Heart left ventricle (tissue), 16 donors: ENCODE results near the gene BTBD18. TPM values are rescaled to one million over a fixed set of nuclear protein-coding genes. Genes with fewer than 3 reads are reported as not detected.
A peak's percentile ranks its signal among the peaks of the same experiment; 100 is the strongest.

Experiments
- ATAC-seq, 4 donors: fragments of 200-7000 bp; cut with Tn5 transposase; one replicate each; pipeline ENCODE4 v1.9.1; 2020 to 2022; ENCODE audit warnings: moderate library complexity in 4 of 4, mild to moderate bottlenecking in 3 of 4, moderate number of reproducible peaks in 1 of 4
- DNase-seq, 5 donors: peaks; one replicate each; pipeline ENCODE4 v3.0.0-alpha.2; 2020
- H3K27ac ChIP-seq, 12 donors: fragments of 200-600 bp; sonication (generic) in 4 of 12; one replicate each; pipeline versions ENCODE4 v1.5.0 to v1.8.0; 2016 to 2022; ENCODE audit warnings: mild to moderate bottlenecking in 2 of 12
- H3K27me3 ChIP-seq, 9 donors: fragments of 200-600 bp; sonication (generic) in 2 of 9; one replicate each; pipeline versions ENCODE4 v1.5.1 to v1.8.0; 2016 to 2022; ENCODE audit warnings: mild to moderate bottlenecking in 3 of 9
- H3K36me3 ChIP-seq, 9 donors: fragments of 200-600 bp; sonication (generic) in 2 of 9; one replicate each; pipeline versions ENCODE4 v1.5.0 to v1.8.0; 2018 to 2022; ENCODE audit warnings: mild to moderate bottlenecking in 2 of 9
- H3K4me1 ChIP-seq, 12 donors: fragments of 200-600 bp; sonication (generic) in 4 of 12; one replicate each; pipeline versions ENCODE4 v1.5.0 to v1.8.0; 2016 to 2022; ENCODE audit warnings: mild to moderate bottlenecking in 3 of 12
- H3K4me3 ChIP-seq, 12 donors: fragments of 200-600 bp; sonication (generic) in 4 of 12; one replicate each; pipeline versions ENCODE4 v1.5.0 to v1.8.0; 2017 to 2022; ENCODE audit warnings: mild to moderate bottlenecking in 9 of 12, moderate library complexity in 4 of 12
- H3K9me3 ChIP-seq, 12 donors: fragments of 200-600 bp; sonication (generic) in 4 of 12; one replicate each; pipeline versions ENCODE4 v1.5.0 to v1.8.0; 2016 to 2022; ENCODE audit warnings: mild to moderate bottlenecking in 1 of 12
- CTCF ChIP-seq, 12 donors: fragments of 200-600 bp; sonication (generic) in 4 of 12; IDR thresholded peaks; one replicate each; pipeline versions ENCODE4 v1.5.0 to v1.8.0; 2018 to 2022; ENCODE audit warnings: antibody characterized with exemption in 12 of 12, mild to moderate bottlenecking in 5 of 12
- POLR2A ChIP-seq, 2 donors: fragments of 450-650 bp; IDR thresholded peaks; one replicate each; pipeline ENCODE4 v1.6.1; 2017; ENCODE audit warnings: antibody characterized with exemption in 2 of 2, mild to moderate bottlenecking in 2 of 2, moderate library complexity in 2 of 2
- WGBS, 4 donors: extraction: QIAGEN DNeasy Blood & Tissue Kit in 2 of 4; methylation state at CpG; one replicate each; pipeline versions ENCODE4 v1.1.5 to v1.1.7; 2013 to 2018; 5-methylcytosine and 5-hydroxymethylcytosine counted together
- intact Hi-C, 10 donors: fragments of 100-400 bp; cut with DNase I; formaldehyde crosslinking; loops; one replicate each; pipeline versions ENCODE4 v1.11.1 to v1.14.2; 2022
- polyA plus RNA-seq, 2 donors: library from polyadenylated mRNA; stranded (reverse); fragments of 200-250 nt; gene quantifications; one replicate each; pipeline ENCODE4 v1.2.3, GENCODE V29; 2013
- total RNA-seq, 9 donors: library from RNA; depleted of rRNA in 2 of 9; stranded (reverse); fragments of >200 nt in 2 of 9; fragmentation: NEBNext Ultra II Directional in 3 of 9; extraction: Animal tissue kit (Norgen Biotek cat#: 25700) in 3 of 9; gene quantifications; one replicate each; pipeline versions ENCODE4 v1.1.0 to v1.2.4, GENCODE V29; 2016 to 2023
- donor health status: ischemic (EF 13 %, LVEDD 7.1; RV severe dilation, severe dysfunction).
- donor health status: healthy with polysubstance abuse.
- donor health status: DM: no; HTN: yes; CAD: no.
- donor health status: DM: no; HTN: no; CAD: no.
- donor health status: ischemic (EF 25% LVEDD 6.9; RV normal size, moderate dysfunction).
- donor health status: ischemic (EF 25% LVEDD 5.7; RV mildly dilated, moderate dysfunction).
- donor health status: healthy.
- donor health status: DM: yes; HTN: yes; CAD: no.
- donor health status: ischemic (EF 35%, LVEDD 5.7; RV mildly dilated, moderate dysfunction).
- donor health status: nonischemic (EF 11% LVEDD 7.7; RV severe dilation, severe dysfunction).
- donor health status: DM: yes; HTN: yes; CAD: no.
- donor health status: PGD.
- donor health status: ischemic (EF 29% LVEDD 5.4; RV normal size, mild dysfunction).
- donor health status: nonischemic (EF 23%, LVEDD 6.1; RV moderate dilation, normal function).

BTBD18 gene
- total and polyA plus RNA-seq, 11 donors = 0.11 TPM; not detected in 10

- Histone ChIP-seq H3K27me3 (no peaks in the 10 kb centered on the region), H3K4me3 (peak within 1 kb of the TSS; percentile 49 to 76 (median 66)), H3K9me3 (no peaks in the 10 kb centered on the region), H3K36me3 (no peaks in the 10 kb centered on the region), H3K4me1 (peaks cover 0 to 39% (median 25%) of the 10 kb centered on the region in 12 donors), H3K27ac (peak within 1 kb of the TSS; percentile 84 to 97 (median 92))
- DNase-seq = peak; percentile 82 to 93 (median 91)
- peak; percentile 99 for ATAC-seq
- WGBS, 4 donors = 3 to 7% (median 5%) methylated on average over 13 of the region's 13 CpGs
- TF ChIP-seq POLR2A (IDR thresholded peaks at IDR 0.05) = peak in 1 of 2 donors; percentile 86
- peak in 1 of 12 donors; percentile 18 for TF ChIP-seq CTCF (IDR thresholded peaks at IDR 0.05)
- intact Hi-C loops = loop anchor here (1.0 to 5.0 kb wide), 8 partner anchors 15 to 41 kb away; partner anchors contain the start of gene SELENOH (in 2 of the 10)
Observed at GRCh38 chr11:57761301-57762234, 9.9 kb upstream of the BTBD18 start, which contains the start of gene CTNND1. TSS of gene CTNND1 (plus strand) at chr11:57761802. CDS start at chr11:57791479, 29,677 bp downstream.

- ATAC-seq = no peak
- WGBS, 4 donors = 86 to 94% (median 89%) methylated on average over 3 of the region's 3 CpGs
- Histone ChIP-seq H3K36me3 (no peaks in the 10 kb centered on the region), H3K27me3 (no peaks in the 10 kb centered on the region), H3K4me1 (peaks cover 0 to 7% (median 0%) of the 10 kb centered on the region in 12 donors), H3K9me3 (no peaks in the 10 kb centered on the region), H3K4me3 (no peak overlapping the region), H3K27ac (no peak overlapping the region)
- no peak for TF ChIP-seq CTCF (IDR thresholded peaks at IDR 0.05)
- no peak for TF ChIP-seq POLR2A (IDR thresholded peaks at IDR 0.05)
- DNase-seq = no peak
- intact Hi-C loops = loop anchor here in 1 of 10 donors (10.0 kb wide), 1 partner anchor 757 kb away; no protein-coding TSS in a partner anchor
Observed at GRCh38 chr11:57758174-57758573, 6.6 kb upstream of the BTBD18 start.

GRCh38 chr11:57752954-57753353, 1.3 kb upstream of the BTBD18 start:
- peak in 2 of 4 donors; percentile 7 to 49 for ATAC-seq
- DNase-seq = no peak
- no peak for TF ChIP-seq CTCF (IDR thresholded peaks at IDR 0.05)
- no peak for TF ChIP-seq POLR2A (IDR thresholded peaks at IDR 0.05)
- Histone ChIP-seq H3K27ac (no peak overlapping the region), H3K4me1 (peaks cover 0 to 9% (median 5%) of the 10 kb centered on the region in 12 donors), H3K36me3 (peaks cover 0 to 25% (median 0%) of the 10 kb centered on the region in 9 donors), H3K27me3 (no peaks in the 10 kb centered on the region), H3K9me3 (no peaks in the 10 kb centered on the region), H3K4me3 (no peak overlapping the region)
- intact Hi-C loops = loop anchor here in 3 of 10 donors (5.0 to 10.0 kb wide), 3 partner anchors 49 to 762 kb away; no protein-coding TSS in a partner anchor
- 94 to 97% (median 96%) methylated on average over 30 of the region's 30 CpGs for WGBS, 4 donors

GRCh38 chr11:57751176-57751575, 443 bp downstream of the BTBD18 start:
- Histone ChIP-seq H3K36me3 (peaks cover 0 to 42% (median 8%) of the 10 kb centered on the region in 9 donors), H3K27ac (no peak overlapping the region), H3K4me3 (no peak overlapping the region), H3K9me3 (no peaks in the 10 kb centered on the region), H3K4me1 (peaks cover 0 to 9% (median 5%) of the 10 kb centered on the region in 12 donors), H3K27me3 (no peaks in the 10 kb centered on the region)
- ATAC-seq = no peak
- no peak for TF ChIP-seq CTCF (IDR thresholded peaks at IDR 0.05)
- no peak for TF ChIP-seq POLR2A (IDR thresholded peaks at IDR 0.05)
- DNase-seq = no peak
- intact Hi-C loops = loop anchor here in 4 of 10 donors (2.0 to 10.0 kb wide), 4 partner anchors 50 to 764 kb away; no protein-coding TSS in a partner anchor
